Measurements from ENCODE around the gene ARHGEF40.

Gene ARHGEF40

DNA sequence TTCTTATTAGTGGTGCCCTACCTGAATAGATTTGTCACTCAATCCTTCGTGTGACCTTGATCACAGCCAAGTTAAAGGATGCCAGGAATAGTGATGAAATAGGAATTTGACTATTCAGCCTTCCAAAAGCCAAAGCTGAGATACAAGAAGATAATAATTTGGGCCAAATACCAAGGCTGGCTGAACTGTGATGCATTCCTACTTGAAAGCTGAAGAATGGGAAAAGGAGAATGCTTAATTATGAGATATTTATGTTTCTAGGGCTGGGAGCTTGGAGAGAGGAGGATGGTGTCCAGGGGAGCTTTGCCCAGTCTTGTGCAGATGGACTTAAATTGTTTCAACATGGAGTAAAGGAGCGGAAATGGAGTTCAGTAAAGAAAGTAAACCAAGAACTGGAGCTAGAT lies 22.7 kb upstream of the ARHGEF40 start:
- H3K4me3 ChIP-seq (ENCODE audit: low read length) = no peak overlapping the region
- TF ChIP-seq ZNF274 (IDR thresholded peaks at IDR 0.05; ENCODE audit: low read depth, low read length) = no peak

DNA sequence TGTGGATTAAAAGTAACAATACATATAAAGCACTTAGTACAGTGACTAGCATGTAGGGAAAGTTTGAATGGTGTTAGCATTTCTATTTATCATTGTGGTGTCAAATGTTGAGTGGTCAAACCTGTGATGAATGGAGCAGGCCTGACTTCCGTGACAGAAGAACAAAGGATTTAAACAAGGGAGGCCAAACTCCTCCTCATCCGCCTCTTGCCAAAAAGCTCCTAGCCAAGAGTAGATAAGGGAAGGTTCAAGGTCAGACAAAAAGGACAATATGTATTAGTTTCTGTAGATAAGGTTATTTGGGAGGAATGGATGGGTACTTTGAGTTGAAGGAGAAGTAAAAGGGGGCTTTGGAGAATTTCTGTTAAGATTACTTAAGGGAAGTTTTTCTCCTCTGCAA lies 21.5 kb upstream of the ARHGEF40 start:
- TF ChIP-seq ZNF274 (IDR thresholded peaks at IDR 0.05; ENCODE audit: low read depth, low read length) = no peak
- no peak overlapping the region for H3K4me3 ChIP-seq (ENCODE audit: low read length)

GRCh38 chr14:21049271-21049673 lies 20.8 kb upstream of the ARHGEF40 start:
- TF ChIP-seq ZNF274 (IDR thresholded peaks at IDR 0.05; ENCODE audit: low read depth, low read length) = no peak
- no peak overlapping the region for H3K4me3 ChIP-seq (ENCODE audit: low read length)

DNA sequence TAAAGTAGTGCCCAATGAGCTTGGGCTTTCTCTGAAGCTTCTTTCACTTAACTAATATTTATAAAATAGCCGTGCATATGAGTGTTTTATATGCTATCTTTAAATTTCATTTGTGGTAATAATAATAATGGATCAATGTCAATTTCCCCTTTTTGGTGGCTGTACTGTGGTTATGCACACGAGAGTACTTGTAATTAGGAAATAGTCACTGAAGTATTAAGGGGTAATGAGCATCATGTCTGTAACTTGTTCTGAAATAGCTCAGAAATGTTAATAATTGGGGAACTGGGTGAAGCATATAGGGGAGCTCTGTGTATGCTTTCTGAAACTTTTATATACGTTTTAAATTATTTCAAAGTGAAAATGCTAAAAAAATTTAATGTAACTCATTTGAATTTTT lies 19.5 kb upstream of the ARHGEF40 start:
- H3K4me3 ChIP-seq (ENCODE audit: low read length) = no peak overlapping the region
- TF ChIP-seq ZNF274 (IDR thresholded peaks at IDR 0.05; ENCODE audit: low read depth, low read length) = no peak

- no peak overlapping the region for H3K4me3 ChIP-seq (ENCODE audit: low read length)
- TF ChIP-seq ZNF274 (IDR thresholded peaks at IDR 0.05; ENCODE audit: low read depth, low read length) = no peak
Observed at GRCh38 chr14:21053184-21054122, 16.7 kb upstream of the ARHGEF40 start.

- no peak overlapping the region for H3K4me3 ChIP-seq (ENCODE audit: low read length)
- no peak for TF ChIP-seq ZNF274 (IDR thresholded peaks at IDR 0.05; ENCODE audit: low read depth, low read length)
Observed at GRCh38 chr14:21054123-21054767, 15.9 kb upstream of the ARHGEF40 start.

DNA sequence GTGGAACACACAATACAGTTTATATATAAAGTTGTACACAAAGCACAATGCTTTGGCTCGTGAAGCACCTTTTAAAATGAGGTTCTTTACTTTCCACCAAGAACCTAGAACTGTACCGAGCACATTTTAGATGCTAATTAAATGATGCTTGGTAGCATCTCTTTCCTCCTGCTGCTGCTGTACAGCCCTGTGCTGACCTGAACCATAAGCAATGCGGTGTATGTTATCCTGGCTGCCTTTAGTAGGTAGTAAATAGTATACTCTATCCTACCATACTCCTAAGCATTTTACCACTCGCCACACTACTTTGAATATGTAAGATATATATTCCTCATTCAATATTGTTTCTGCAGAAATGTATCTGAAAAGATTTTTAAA lies 15.3 kb upstream of the ARHGEF40 start:
- H3K4me3 ChIP-seq (ENCODE audit: low read length) = no peak overlapping the region
- TF ChIP-seq ZNF274 (IDR thresholded peaks at IDR 0.05; ENCODE audit: low read depth, low read length) = no peak

- no peak overlapping the region for H3K4me3 ChIP-seq (ENCODE audit: low read length)
Observed at GRCh38 chr14:21055432-21056117, 14.5 kb upstream of the ARHGEF40 start.

GRCh38 chr14:21056520-21057163 lies 13.5 kb upstream of the ARHGEF40 start:
- no peak for TF ChIP-seq ZNF274 (IDR thresholded peaks at IDR 0.05; ENCODE audit: low read depth, low read length)
- no peak overlapping the region for H3K4me3 ChIP-seq (ENCODE audit: low read length)

More at GRCh38 chr14:21055432-21056117, 14.5 kb upstream of the ARHGEF40 start:
- no peak for TF ChIP-seq ZNF274 (IDR thresholded peaks at IDR 0.05; ENCODE audit: low read depth, low read length)

GRCh38 chr14:21057803-21058675 lies 12.1 kb upstream of the ARHGEF40 start, which contains the start of gene RNASE8:
Gene RNASE8 (plus strand): TSS chr14:21057822. CDS start chr14:21057893, 71 bp downstream.
- no peak within 1 kb of the TSS for H3K4me3 ChIP-seq (ENCODE audit: low read length)
- TF ChIP-seq ZNF274 (IDR thresholded peaks at IDR 0.05; ENCODE audit: low read depth, low read length) = no peak

DNA sequence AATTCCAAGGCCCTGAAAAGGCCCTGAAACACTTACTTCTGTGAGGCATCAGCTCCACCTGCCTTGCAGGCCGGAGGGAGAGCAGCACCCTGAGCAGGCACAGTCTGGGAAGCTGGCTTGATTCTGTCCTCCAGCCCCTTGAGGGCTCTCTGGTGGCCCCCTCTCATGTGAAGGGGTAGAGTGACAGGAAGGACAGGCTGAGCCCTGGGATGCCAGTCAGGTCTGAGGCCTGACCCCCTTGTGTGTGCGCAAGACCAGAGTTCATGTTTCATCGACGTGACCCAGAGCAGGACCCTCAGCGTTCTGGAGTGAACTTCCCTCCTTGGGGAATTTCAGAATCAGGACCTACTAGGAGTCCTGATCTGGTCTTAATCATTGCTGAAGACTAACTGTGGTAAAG lies 11.2 kb upstream of the ARHGEF40 start:
- no peak overlapping the region for H3K4me3 ChIP-seq (ENCODE audit: low read length)
- TF ChIP-seq ZNF274 (IDR thresholded peaks at IDR 0.05; ENCODE audit: low read depth, low read length) = no peak

- TF ChIP-seq ZNF274 (IDR thresholded peaks at IDR 0.05; ENCODE audit: low read depth, low read length) = no peak
Observed at GRCh38 chr14:21059842-21060613, 10.1 kb upstream of the ARHGEF40 start.

More at GRCh38 chr14:21059842-21060613, 10.1 kb upstream of the ARHGEF40 start:
- H3K4me3 ChIP-seq (ENCODE audit: low read length) = no peak overlapping the region

Data from GM08714 (cell line).